ENCODE data around the gene CASKIN2.

GRCh38 chr17:75486151-75486550 is 29.2 kb downstream of the CASKIN2 start:
- no peak for TF ChIP-seq CTCF (IDR thresholded peaks at IDR 0.05)
- TF ChIP-seq POLR2A (IDR thresholded peaks at IDR 0.05): no peak
- TF ChIP-seq POLR2AphosphoS5 (IDR thresholded peaks at IDR 0.05): no peak
